ENCODE data around the gene TIPARP.

DNA sequence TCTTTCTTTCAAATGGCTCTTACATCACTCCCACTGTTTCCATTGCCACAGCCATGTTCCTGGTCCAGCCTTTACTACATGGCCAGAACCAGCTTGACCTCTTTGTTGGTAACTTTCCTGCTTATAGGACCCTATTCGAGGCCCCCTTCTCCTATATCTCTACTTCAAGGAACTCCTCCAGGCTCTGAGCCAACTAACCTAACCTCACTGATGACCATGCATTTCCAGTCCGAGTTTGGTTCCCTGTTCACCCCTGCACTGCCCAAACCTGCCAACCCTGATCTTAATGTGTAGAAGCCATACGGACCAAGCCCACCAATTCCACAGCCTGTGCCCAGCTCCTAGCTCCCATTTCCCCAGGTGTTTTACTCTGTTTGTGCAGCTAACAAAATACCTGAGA lies 38.4 kb upstream of the TIPARP start:
- no peak for TF ChIP-seq TAF1 (IDR thresholded peaks at IDR 0.05; ENCODE audit: borderline replicate concordance, insufficient read depth, low read length)
- TF ChIP-seq POLR2AphosphoS5 (IDR thresholded peaks at IDR 0.05; ENCODE audit: low read depth, low read length) = no peak
- TF ChIP-seq FOXP2 (optimal IDR thresholded peaks at IDR 0.05; ENCODE audit: borderline replicate concordance, extremely low read depth, extremely low read length, insufficient read depth) = no peak

Data from PFSK-1 (cell line).